GM23338 (cell line): ENCODE measurements around the gene CDRT15L2.
"Not testable (repeated sequence)": the region's sequence is repeated elsewhere in the genome, so short reads cannot be mapped to it uniquely, and the experiment has no call there.

Experiments
- CREB1 ChIP-seq: fragments of 250-450 bp; sonication (Bioruptor Pico); IDR thresholded peaks from 2 replicates; pipeline ENCODE4 v1.5.0; 2020; ENCODE audit warnings: low read depth, mild to moderate bottlenecking, moderate library complexity
- CTCF ChIP-seq, 2 experiments: fragments of 200-600 bp in 1 of 2; sonication (generic) in 1 of 2; conservative IDR thresholded peaks; 2 replicates each; pipeline versions ENCODE4 v1.5.1 to v1.6.1; 2016 to 2017; ENCODE audit warnings: antibody characterized with exemption in 2 of 2, low read depth in 2 of 2, mild to moderate bottlenecking in 2 of 2, moderate library complexity in 1 of 2
- ETS1 ChIP-seq: IDR thresholded peaks from 2 replicates; pipeline ENCODE4 v1.6.1; 2016; ENCODE audit warnings: antibody characterized with exemption
- EZH2 ChIP-seq: fragments of 200-600 bp; sonication (generic); IDR thresholded peaks from one replicate; pipeline ENCODE4 v1.8.0; 2017; ENCODE audit warnings: antibody characterized with exemption, mild to moderate bottlenecking, low read depth; ENCODE audit not compliant: unreplicated experiment
- EZH2phosphoT487 ChIP-seq: fragments of 200-600 bp; sonication (generic); IDR thresholded peaks from one replicate; pipeline ENCODE4 v1.8.1; 2018; ENCODE audit warnings: antibody characterized with exemption; ENCODE audit not compliant: unreplicated experiment
- JUNB ChIP-seq: IDR thresholded peaks from one replicate; pipeline ENCODE4 v1.6.1; 2016; ENCODE audit warnings: antibody characterized with exemption; ENCODE audit not compliant: unreplicated experiment
- NANOG ChIP-seq: IDR thresholded peaks from 2 replicates; pipeline ENCODE4 v1.6.1; 2016; ENCODE audit warnings: antibody characterized with exemption, borderline replicate concordance
- POLR2AphosphoS5 ChIP-seq: IDR thresholded peaks from 2 replicates; pipeline ENCODE4 v1.6.1; 2016; ENCODE audit warnings: antibody characterized with exemption, low read depth
- REST ChIP-seq: IDR thresholded peaks from one replicate; pipeline ENCODE4 v1.6.1; 2018; ENCODE audit warnings: antibody characterized with exemption; ENCODE audit not compliant: unreplicated experiment
- STAT1 ChIP-seq: IDR thresholded peaks from one replicate; pipeline ENCODE4 v1.6.1; 2016; ENCODE audit warnings: antibody characterized with exemption; ENCODE audit not compliant: unreplicated experiment
- ZNF114 ChIP-seq: fragments of 250-450 bp; sonication (Bioruptor Pico); IDR thresholded peaks from 2 replicates; pipeline ENCODE4 v1.5.0; 2020; ENCODE audit warnings: mild to moderate bottlenecking, moderate library complexity
- ZNF331 ChIP-seq: fragments of 250-450 bp; sonication (Bioruptor Pico); IDR thresholded peaks from 2 replicates; pipeline ENCODE4 v1.5.0; 2020; ENCODE audit warnings: low read depth, mild to moderate bottlenecking, moderate library complexity

GRCh38 chr17:20558096-20558495, 21.4 kb upstream of the CDRT15L2 start:
- not testable (repeated sequence) for TF ChIP-seq CTCF (conservative IDR thresholded peaks at IDR 0.05; ENCODE audit: low read depth in 2 of 2); POLR2AphosphoS5; EZH2; CREB1 (CRISPR knock-in tag); EZH2phosphoT487; ETS1; REST; STAT1; ZNF331 (CRISPR knock-in tag); JUNB; ZNF114 (CRISPR knock-in tag); NANOG
